Stimulated activated CD4-positive, alpha-beta T cell treated with anti-CD3 and anti-CD28 coated beads, Interleukin-1b, Interleukin-23, amount 100 ng/mL, for 48 hours (primary cell): ENCODE measurements around the gene PCDHB11.
"Not testable (repeated sequence)": the region's sequence is repeated elsewhere in the genome, so short reads cannot be mapped to it uniquely, and the experiment has no call there.

Source experiments
- DNase-seq: peaks from one replicate; pipeline ENCODE4 v3.0.0-alpha.2; 2020

PCDHB11 gene

DNA sequence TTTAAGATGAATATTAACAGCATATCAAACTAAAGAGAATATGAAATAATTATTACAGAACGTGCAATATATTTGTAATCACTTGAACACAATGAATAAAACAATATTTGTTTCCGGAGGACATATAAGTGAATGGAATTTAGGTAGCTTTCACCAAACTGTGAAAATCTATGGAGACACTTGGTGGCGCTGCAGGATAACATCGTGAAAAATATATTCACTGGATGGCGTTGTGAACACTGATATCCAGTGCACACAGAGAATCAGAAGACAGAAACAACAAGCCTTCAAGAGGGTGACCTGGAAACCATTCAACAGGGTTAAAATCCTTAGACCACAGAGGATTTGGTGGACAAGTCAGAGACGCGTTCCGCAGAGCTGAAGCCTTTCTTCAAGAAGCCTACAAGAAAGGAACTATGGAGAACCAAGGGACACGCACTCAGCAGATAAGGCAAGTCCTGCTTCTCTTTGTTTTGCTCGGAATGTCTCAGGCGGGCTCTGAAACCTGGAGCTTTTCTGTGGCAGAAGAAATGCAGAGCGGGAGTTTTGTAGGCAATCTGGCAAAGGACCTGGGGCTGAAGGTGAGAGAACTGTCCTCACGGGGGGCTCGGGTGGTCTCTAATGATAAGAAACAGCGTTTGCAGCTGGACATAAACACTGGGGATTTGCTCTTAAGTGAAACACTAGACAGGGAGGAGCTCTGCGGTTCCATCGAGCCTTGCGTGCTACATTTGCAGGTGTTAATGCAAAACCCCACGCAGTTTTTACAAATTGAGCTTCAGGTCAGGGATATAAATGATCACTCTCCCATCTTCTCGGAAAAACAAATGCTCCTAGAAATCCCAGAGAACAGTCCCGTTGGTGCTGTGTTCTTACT is at the start of gene PCDHB11:
Gene PCDHB11, plus strand, starts transcription at position 269 of the 877 bp plus-strand sequence. Its CDS starts 148 bp downstream, at position 417.
- no peak for DNase-seq

- no peak for DNase-seq
Observed at GRCh38 chr5:141149812-141150211, 49.6 kb upstream of the PCDHB11 start, which contains the start of gene PCDHB6. Gene PCDHB6, plus strand, starts transcription at chr5:141150057. Its CDS starts 201 bp downstream, at chr5:141150258.

- DNase-seq, result no peak
Observed at GRCh38 chr5:141150224-141150992, 49.0 kb upstream of the PCDHB11 start.

GRCh38 chr5:141150993-141151325 is 48.5 kb upstream of the PCDHB11 start:
- DNase-seq, result no peak

- not testable (repeated sequence) for DNase-seq
Observed at GRCh38 chr5:141151632-141152031, 47.8 kb upstream of the PCDHB11 start.

- not testable (repeated sequence) for DNase-seq
Observed at GRCh38 chr5:141152096-141152495, 47.3 kb upstream of the PCDHB11 start.

GRCh38 chr5:141155540-141156374 is 43.7 kb upstream of the PCDHB11 start:
- no peak for DNase-seq

DNA sequence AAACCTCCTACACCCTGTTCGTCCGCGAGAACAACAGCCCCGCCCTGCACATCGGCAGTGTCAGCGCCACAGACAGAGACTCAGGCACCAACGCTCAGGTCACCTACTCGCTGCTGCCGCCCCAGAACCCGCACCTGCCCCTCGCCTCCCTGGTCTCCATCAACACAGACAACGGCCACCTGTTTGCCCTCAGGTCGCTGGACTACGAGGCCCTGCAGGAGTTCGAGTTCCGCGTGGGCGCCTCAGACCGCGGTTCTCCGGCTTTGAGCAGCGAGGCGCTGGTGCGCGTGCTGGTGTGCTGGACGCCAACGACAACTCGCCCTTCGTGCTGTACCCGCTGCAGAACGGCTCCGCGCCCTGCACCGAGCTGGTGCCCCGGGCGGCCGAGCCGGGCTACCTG is 42.1 kb upstream of the PCDHB11 start:
- not testable (repeated sequence) for DNase-seq

GRCh38 chr5:141157901-141158300 is 41.5 kb upstream of the PCDHB11 start:
- DNase-seq, result not testable (repeated sequence)

GRCh38 chr5:141172381-141173204 is 26.8 kb upstream of the PCDHB11 start, which contains the start of gene PCDHB7:
Gene PCDHB7, plus strand, starts transcription at chr5:141172644. Its CDS starts 192 bp downstream, at chr5:141172836.
- no peak for DNase-seq

DNA sequence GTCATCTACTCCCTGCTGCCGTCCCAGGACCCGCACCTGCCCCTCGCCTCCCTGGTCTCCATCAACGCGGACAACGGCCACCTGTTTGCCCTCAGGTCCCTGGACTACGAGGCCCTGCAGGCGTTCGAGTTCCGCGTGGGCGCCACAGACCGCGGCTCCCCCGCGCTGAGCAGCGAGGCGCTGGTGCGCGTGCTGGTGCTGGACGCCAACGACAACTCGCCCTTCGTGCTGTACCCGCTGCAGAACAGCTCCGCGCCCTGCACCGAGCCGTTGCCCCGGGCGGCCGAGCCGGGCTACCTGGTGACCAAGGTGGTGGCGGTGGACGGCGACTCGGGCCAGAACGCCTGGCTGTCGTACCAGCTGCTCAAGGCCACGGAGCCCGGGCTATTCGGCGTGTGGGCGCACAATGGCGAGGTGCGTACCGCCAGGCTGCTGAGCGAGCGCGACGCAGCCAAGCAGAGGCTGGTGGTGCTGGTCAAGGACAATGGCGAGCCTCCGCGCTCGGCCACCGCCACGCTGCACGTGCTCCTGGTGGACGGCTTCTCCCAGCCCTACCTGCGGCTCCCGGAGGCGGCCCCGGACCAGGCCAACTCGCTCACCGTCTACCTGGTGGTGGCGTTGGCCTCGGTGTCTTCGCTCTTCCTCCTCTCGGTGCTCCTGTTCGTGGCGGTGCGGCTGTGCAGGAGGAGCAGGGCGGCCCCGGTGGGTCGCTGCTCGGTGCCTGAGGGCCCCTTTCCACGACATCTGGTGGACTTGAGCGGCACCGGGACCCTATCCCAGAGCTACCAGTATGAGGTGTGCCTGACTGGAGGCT is 24.9 kb upstream of the PCDHB11 start:
- not testable (repeated sequence) for DNase-seq

DNA sequence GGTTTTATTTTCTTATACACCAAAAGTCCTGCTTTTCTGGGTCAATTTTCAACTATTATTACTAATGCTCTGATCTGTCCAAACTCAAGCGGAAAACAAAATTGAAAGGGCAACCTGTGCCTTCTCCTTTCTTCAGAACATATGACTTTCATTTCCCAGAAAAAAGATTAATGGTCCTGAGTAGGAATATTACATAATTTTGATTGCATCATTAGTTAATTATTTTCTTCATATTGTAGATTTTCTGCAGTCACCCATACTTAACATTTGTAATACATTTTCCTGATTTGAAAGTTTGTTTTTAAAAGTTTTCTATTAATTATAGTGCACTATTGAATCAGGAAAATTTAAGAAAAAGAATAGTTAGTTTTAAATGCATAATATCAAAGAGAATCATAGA is 23.5 kb upstream of the PCDHB11 start:
- DNase-seq, result no peak

DNA sequence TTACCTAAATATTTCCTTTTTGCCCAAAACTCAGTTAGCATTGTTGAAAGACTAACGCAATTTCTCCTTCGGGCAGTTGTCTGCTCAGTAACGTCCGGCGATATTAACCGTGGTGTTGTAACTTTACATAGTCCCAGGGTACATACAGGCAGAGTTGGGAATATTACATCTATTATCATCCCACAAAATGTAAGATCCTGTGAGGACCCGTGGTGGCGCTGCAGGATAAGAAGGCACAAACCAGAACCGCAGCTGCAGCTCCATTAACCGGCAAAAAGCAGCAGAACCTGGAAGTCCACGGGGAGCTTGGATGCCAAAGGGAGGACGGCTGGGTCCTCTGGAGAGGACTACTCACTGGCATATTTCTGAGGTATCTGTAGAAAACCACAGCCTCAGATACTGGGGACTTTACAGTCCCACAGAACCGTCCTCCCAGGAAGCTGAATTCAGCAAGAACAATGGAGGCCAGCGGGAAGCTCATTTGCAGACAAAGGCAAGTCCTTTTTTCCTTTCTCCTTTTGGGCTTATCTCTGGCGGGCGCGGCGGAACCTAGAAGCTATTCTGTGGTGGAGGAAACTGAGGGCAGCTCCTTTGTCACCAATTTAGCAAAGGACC is 21.7 kb upstream of the PCDHB11 start, which contains the start of gene PCDHB8:
Gene PCDHB8, plus strand, starts transcription at position 214 of the 615 bp plus-strand sequence. Its CDS starts 245 bp downstream, at position 459.
- DNase-seq, result not testable (repeated sequence)

- DNase-seq, result not testable (repeated sequence)
Observed at GRCh38 chr5:141179371-141179770, 20.1 kb upstream of the PCDHB11 start.

- not testable (repeated sequence) for DNase-seq
Observed at GRCh38 chr5:141179876-141180275, 19.6 kb upstream of the PCDHB11 start.

DNA sequence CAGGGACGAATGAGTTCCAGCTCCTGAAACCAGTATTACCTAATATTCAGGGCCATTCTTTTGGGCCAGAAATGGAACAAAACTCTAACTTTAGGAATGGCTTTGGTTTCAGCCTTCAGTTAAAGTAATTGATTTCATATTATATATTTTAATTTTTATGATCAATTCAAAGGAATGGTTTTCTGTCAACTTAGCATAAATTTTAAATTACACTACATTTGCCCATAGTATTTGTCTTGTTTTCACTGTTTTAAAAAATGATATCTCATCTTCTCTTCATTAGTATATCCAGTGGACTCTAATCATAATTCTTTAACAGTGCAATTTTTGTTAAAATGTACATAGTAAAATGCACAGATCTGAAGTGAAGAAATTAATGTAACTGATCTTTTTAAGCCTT is 19.1 kb upstream of the PCDHB11 start:
- no peak for DNase-seq

- DNase-seq, result no peak
Observed at GRCh38 chr5:141182248-141182647, 17.2 kb upstream of the PCDHB11 start, which contains the start of gene PCDHB16. Gene PCDHB16, plus strand, starts transcription at chr5:141182387. Its CDS starts 173 bp downstream, at chr5:141182560.

GRCh38 chr5:141184117-141184855 is 15.1 kb upstream of the PCDHB11 start:
- not testable (repeated sequence) for DNase-seq

GRCh38 chr5:141186897-141187512 is 12.4 kb upstream of the PCDHB11 start, which contains the start of gene PCDHB9:
Gene PCDHB9, plus strand, starts transcription at chr5:141187161. Its CDS starts 158 bp downstream, at chr5:141187319.
- DNase-seq, result no peak
